Suprapubic skin (tissue), 4 donors: ENCODE measurements around the gene ISY1. TPM values are rescaled to one million over a fixed set of nuclear protein-coding genes. Genes with fewer than 3 reads are reported as not detected.

Source experiments
- DNase-seq, 2 donors: peaks; one replicate each; pipeline ENCODE4 v3.0.0-alpha.2; 2019; ENCODE audit warnings: low spot score in 2 of 2
- H3K27ac ChIP-seq: fragments of 200-600 bp; sonication (generic); one replicate; pipeline ENCODE4 v1.5.1; 2019
- H3K27me3 ChIP-seq: fragments of 200-600 bp; sonication (generic); one replicate; pipeline ENCODE4 v1.5.1; 2019
- H3K36me3 ChIP-seq: fragments of 200-600 bp; sonication (generic); one replicate; pipeline ENCODE4 v1.5.1; 2019
- H3K4me1 ChIP-seq: fragments of 200-600 bp; sonication (generic); one replicate; pipeline ENCODE4 v1.5.1; 2019
- H3K4me3 ChIP-seq: fragments of 200-600 bp; sonication (generic); one replicate; pipeline ENCODE4 v1.5.1; 2019; ENCODE audit warnings: mild to moderate bottlenecking
- H3K9me3 ChIP-seq: fragments of 200-600 bp; sonication (generic); one replicate; pipeline ENCODE4 v1.5.1; 2019
- CTCF ChIP-seq, 2 donors: fragments of 200-600 bp in 1 of 2; fragments of 450-650 bp in 1 of 2; sonication (generic) in 1 of 2; IDR thresholded peaks; one replicate each; pipeline ENCODE4 v1.5.1; 2016 to 2019; ENCODE audit warnings: antibody characterized with exemption in 2 of 2, mild to moderate bottlenecking in 1 of 2, moderate library complexity in 1 of 2
- EP300 ChIP-seq: sonication (generic); formaldehyde crosslinking; IDR thresholded peaks from one replicate; pipeline ENCODE4 v1.6.1; 2017; ENCODE audit warnings: antibody characterized with exemption
- POLR2A ChIP-seq, 2 donors: fragments of 450-650 bp; IDR thresholded peaks; one replicate each; pipeline ENCODE4 v1.6.1; 2017; ENCODE audit warnings: antibody characterized with exemption in 2 of 2, mild to moderate bottlenecking in 2 of 2, moderate library complexity in 2 of 2
- POLR2AphosphoS5 ChIP-seq, 3 donors: sonication (generic); formaldehyde crosslinking; IDR thresholded peaks; one replicate each; pipeline ENCODE4 v1.6.1; 2017; ENCODE audit warnings: antibody characterized with exemption in 3 of 3
- WGBS: methylation state at CpG from one replicate; pipeline ENCODE4 v1.1.5; 2018; 5-methylcytosine and 5-hydroxymethylcytosine counted together
- total RNA-seq, 4 donors: library from RNA; depleted of rRNA; stranded (reverse); fragments of >200 nt; gene quantifications; one replicate each; pipeline ENCODE4 v1.1.0, GENCODE V29; 2016

Gene ISY1
- total RNA-seq, 4 donors from 2014 or later, result 6.3 to 18.2 (median 16.3) TPM

- no peak for DNase-seq
- Histone ChIP-seq H3K27me3 (no peaks in the 10 kb centered on the region), H3K4me1 (no peaks in the 10 kb centered on the region), H3K36me3 (peaks cover 20% of the 10 kb centered on the region), H3K9me3 (no peaks in the 10 kb centered on the region), H3K27ac (no peak overlapping the region), H3K4me3 (no peak overlapping the region)
- TF ChIP-seq POLR2A (IDR thresholded peaks at IDR 0.05) (no peak), EP300 (no peak), CTCF (IDR thresholded peaks at IDR 0.05) (no peak), POLR2AphosphoS5 (IDR thresholded peaks at IDR 0.05) (no peak)
- 92% methylated on average over 8 of the region's 8 CpGs for WGBS
These were observed 53.1 kb downstream of the ISY1 start for GRCh38 chr3:129107793-129108192.

GRCh38 chr3:129106866-129107565 lies 53.8 kb downstream of the ISY1 start:
- H3K4me1 ChIP-seq, result no peaks in the 10 kb centered on the region

GRCh38 chr3:129106320-129106719 lies 54.5 kb downstream of the ISY1 start:
- no peak overlapping the region for H3K27ac ChIP-seq
- 86% methylated on average over 5 of the region's 5 CpGs for WGBS
- no peak overlapping the region for H3K4me3 ChIP-seq

More at GRCh38 chr3:129106866-129107565, 53.8 kb downstream of the ISY1 start:
- TF ChIP-seq POLR2A (IDR thresholded peaks at IDR 0.05) (no peak), EP300 (no peak), POLR2AphosphoS5 (IDR thresholded peaks at IDR 0.05) (no peak), CTCF (IDR thresholded peaks at IDR 0.05) (no peak)
- Histone ChIP-seq H3K36me3 (peaks cover 20% of the 10 kb centered on the region), H3K4me3 (no peak overlapping the region), H3K27me3 (no peaks in the 10 kb centered on the region), H3K27ac (no peak overlapping the region), H3K9me3 (no peaks in the 10 kb centered on the region)
- no peak for DNase-seq
- WGBS, result 80% methylated on average over 11 of the region's 19 CpGs

GRCh38 chr3:129105862-129106261 lies 55.0 kb downstream of the ISY1 start:
- no peak for DNase-seq
- TF ChIP-seq POLR2AphosphoS5 (IDR thresholded peaks at IDR 0.05) (no peak), POLR2A (IDR thresholded peaks at IDR 0.05) (no peak), CTCF (IDR thresholded peaks at IDR 0.05) (no peak), EP300 (no peak)
- no peaks in the 10 kb centered on the region for H3K4me1 ChIP-seq
- H3K9me3 ChIP-seq, result no peaks in the 10 kb centered on the region
- peaks cover 17% of the 10 kb centered on the region for H3K36me3 ChIP-seq
- 83% methylated on average over 4 of the region's 4 CpGs for WGBS
- H3K4me3 ChIP-seq, result no peak overlapping the region
- H3K27ac ChIP-seq, result no peak overlapping the region
- no peaks in the 10 kb centered on the region for H3K27me3 ChIP-seq

More at GRCh38 chr3:129106320-129106719, 54.5 kb downstream of the ISY1 start:
- Histone ChIP-seq H3K9me3 (no peaks in the 10 kb centered on the region), H3K4me1 (no peaks in the 10 kb centered on the region), H3K36me3 (peaks cover 20% of the 10 kb centered on the region), H3K27me3 (no peaks in the 10 kb centered on the region)
- no peak for TF ChIP-seq POLR2AphosphoS5 (IDR thresholded peaks at IDR 0.05)
- TF ChIP-seq POLR2A (IDR thresholded peaks at IDR 0.05), result no peak
- TF ChIP-seq EP300, result no peak
- no peak for TF ChIP-seq CTCF (IDR thresholded peaks at IDR 0.05)
- no peak for DNase-seq

- H3K4me1 ChIP-seq, result no peaks in the 10 kb centered on the region
- no peak for TF ChIP-seq CTCF (IDR thresholded peaks at IDR 0.05)
- TF ChIP-seq POLR2AphosphoS5 (IDR thresholded peaks at IDR 0.05), result no peak
- TF ChIP-seq POLR2A (IDR thresholded peaks at IDR 0.05), result no peak
- TF ChIP-seq EP300, result no peak
- no peaks in the 10 kb centered on the region for H3K27me3 ChIP-seq
- WGBS, result 95% methylated on average over 6 of the region's 6 CpGs
- H3K9me3 ChIP-seq, result no peaks in the 10 kb centered on the region
- H3K27ac ChIP-seq, result no peak overlapping the region
- H3K36me3 ChIP-seq, result peaks cover 13% of the 10 kb centered on the region
- H3K4me3 ChIP-seq, result no peak overlapping the region
- no peak for DNase-seq
These were observed 56.3 kb downstream of the ISY1 start for GRCh38 chr3:129104498-129105079.
